Measurements from ENCODE around the gene CSNK2B.
A peak's percentile ranks its signal among the peaks of the same experiment; 100 is the strongest.

DNA sequence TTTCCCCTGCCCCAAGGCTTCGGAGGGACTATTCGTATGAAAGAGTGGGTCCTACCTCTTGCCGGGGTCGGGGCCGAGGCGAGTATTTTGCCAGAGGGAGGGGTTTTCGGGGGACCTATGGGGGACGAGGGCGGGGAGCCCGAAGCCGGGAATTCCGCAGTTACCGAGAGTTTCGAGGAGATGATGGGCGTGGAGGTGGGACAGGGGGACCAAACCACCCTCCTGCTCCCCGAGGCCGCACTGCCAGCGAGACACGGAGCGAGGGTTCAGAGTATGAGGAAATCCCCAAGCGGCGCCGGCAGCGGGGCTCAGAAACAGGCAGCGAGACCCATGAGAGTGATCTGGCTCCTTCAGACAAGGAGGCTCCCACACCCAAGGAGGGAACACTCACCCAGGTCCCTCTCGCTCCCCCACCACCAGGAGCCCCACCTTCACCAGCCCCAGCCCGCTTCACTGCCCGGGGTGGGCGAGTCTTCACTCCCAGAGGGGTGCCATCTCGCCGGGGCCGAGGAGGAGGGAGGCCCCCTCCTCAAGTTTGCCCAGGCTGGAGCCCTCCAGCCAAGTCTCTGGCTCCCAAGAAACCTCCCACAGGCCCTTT lies 34.1 kb upstream of the CSNK2B start:
- TF ChIP-seq, protein P1, sequence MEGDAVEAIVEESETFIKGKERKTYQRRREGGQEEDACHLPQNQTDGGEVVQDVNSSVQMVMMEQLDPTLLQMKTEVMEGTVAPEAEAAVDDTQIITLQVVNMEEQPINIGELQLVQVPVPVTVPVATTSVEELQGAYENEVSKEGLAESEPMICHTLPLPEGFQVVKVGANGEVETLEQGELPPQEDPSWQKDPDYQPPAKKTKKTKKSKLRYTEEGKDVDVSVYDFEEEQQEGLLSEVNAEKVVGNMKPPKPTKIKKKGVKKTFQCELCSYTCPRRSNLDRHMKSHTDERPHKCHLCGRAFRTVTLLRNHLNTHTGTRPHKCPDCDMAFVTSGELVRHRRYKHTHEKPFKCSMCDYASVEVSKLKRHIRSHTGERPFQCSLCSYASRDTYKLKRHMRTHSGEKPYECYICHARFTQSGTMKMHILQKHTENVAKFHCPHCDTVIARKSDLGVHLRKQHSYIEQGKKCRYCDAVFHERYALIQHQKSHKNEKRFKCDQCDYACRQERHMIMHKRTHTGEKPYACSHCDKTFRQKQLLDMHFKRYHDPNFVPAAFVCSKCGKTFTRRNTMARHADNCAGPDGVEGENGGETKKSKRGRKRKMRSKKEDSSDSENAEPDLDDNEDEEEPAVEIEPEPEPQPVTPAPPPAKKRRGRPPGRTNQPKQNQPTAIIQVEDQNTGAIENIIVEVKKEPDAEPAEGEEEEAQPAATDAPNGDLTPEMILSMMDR (IDR thresholded peaks at IDR 0.05; ENCODE audit: low read depth, low read length), result no peak
- peak; percentile 32 for TF ChIP-seq POLR2A (IDR thresholded peaks at IDR 0.05; ENCODE audit: extremely low read depth, insufficient read length)
- TF ChIP-seq, protein P2, sequence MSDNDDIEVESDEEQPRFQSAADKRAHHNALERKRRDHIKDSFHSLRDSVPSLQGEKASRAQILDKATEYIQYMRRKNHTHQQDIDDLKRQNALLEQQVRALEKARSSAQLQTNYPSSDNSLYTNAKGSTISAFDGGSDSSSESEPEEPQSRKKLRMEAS (IDR thresholded peaks at IDR 0.05; ENCODE audit: low read depth, low read length), result no peak
- no peak for TF ChIP-seq MYC (IDR thresholded peaks at IDR 0.05; ENCODE audit: low read depth, low read length)

Data from NB4 (cell line).